GM10266 (cell line): ENCODE data around the gene LCOR.

Experiments
- DNase-seq: peaks from one replicate; pipeline ENCODE4 v3.0.0; 2012; ENCODE audit errors: extremely low spot score
- TF ChIP-seq, protein P1 (sequence below): IDR thresholded peaks from 2 replicates; pipeline ENCODE4 v1.5.1; 2012; ENCODE audit warnings: mild to moderate bottlenecking, low read depth; ENCODE audit not compliant: control insufficient read depth, insufficient read depth; ENCODE audit errors: missing control alignments

The LCOR gene

DNA sequence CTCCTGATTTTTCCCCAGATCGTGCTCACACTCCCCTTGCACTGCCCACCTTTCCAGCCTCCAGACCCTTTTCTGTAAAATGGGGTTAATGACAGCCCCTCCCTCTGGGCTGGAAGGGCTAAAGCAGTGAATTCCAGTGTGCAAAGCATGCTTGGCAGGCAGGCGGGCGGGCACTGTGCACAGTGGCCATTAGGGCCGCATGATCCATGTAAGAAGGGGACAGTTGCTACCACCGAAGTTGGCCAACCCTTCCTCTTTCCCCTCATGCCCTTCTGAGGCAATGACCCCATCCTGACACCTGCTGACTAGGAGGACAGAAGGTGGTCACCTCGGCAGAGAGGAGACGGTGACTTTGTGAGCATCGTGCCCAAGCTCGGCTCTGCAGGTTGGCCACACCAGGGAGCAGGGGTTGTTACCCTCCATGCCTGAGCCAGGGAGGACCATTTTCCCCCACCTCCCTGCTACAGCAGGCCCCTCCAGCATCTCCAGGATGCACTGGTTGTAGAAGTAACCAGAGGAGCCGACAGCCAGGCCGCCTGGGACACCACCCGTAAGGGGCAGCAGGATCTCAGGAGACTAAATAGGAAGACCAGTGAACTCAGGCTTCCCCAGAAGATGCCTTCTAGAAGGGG, 187.2 kb downstream of the LCOR start:
- DNase-seq = no peak

DNA sequence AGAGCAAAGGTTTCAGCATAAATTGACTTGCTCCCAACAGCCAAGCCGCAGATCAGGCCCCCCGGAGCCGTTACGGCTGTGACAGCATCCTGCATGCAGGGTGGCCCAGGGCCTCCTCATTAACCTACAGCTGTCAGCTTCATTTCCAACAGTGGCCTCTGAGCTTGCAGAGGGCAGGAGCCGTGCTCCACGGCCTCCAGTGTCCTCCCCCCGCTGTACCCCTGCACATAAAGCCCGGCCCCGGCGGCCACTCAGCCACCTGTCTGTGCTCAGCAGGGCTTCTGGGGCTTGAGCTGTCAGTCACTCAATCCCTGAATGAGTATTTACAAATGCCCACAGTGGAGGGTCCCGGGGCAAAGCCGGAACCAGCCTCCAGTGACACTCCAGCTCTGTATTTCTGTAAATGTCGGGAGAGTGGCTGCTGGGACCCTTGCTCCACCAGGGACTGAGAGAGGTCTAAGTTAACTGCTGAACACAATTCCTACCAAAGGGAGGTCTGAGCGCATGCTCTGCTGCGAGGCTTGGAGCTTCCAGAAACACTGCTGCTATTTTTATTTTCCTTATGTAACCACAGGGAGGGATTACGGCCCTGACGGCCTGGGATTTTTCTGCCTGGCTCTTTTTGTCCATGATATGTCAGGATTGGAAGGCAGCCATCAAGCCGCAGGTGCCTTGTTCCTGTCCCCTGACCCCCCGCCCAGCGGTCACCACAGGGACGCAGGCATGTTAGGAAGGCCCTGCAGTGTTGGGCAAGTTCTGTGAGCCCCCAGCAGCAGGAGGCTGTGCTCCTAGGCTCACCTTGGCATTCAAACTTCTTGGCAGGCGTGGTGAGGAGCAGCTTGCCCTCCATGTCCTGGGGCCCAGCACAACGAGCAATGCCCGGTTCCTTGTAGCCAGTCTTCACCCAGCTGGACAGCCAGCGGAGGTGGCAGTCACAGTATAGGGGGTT, 188.6 kb downstream of the LCOR start:
- TF ChIP-seq, protein P1, sequence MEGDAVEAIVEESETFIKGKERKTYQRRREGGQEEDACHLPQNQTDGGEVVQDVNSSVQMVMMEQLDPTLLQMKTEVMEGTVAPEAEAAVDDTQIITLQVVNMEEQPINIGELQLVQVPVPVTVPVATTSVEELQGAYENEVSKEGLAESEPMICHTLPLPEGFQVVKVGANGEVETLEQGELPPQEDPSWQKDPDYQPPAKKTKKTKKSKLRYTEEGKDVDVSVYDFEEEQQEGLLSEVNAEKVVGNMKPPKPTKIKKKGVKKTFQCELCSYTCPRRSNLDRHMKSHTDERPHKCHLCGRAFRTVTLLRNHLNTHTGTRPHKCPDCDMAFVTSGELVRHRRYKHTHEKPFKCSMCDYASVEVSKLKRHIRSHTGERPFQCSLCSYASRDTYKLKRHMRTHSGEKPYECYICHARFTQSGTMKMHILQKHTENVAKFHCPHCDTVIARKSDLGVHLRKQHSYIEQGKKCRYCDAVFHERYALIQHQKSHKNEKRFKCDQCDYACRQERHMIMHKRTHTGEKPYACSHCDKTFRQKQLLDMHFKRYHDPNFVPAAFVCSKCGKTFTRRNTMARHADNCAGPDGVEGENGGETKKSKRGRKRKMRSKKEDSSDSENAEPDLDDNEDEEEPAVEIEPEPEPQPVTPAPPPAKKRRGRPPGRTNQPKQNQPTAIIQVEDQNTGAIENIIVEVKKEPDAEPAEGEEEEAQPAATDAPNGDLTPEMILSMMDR = no peak
- DNase-seq = no peak

More for the DNA sequence above, 187.2 kb downstream of the LCOR start:
- TF ChIP-seq, protein P1 = no peak

DNA sequence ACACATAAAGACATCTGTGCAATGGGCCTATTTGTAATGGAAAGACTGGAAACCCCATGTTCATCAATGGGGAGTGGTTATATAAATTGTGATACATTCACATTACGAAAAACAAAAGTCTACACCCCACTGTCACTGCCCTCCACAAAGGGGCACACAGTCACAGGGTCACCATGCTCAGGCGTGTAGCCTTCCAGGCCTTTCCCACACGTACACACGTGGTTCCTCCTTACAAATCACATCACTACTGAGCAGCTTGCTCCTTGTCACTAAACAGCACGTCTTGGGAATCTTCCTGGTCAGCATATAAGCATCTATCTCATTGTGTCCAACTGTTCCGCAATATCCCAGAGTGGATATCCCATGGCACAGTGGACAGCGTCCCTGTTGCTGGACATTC, 190.5 kb downstream of the LCOR start:
- TF ChIP-seq, protein P1 = no peak
- no peak for DNase-seq

DNA sequence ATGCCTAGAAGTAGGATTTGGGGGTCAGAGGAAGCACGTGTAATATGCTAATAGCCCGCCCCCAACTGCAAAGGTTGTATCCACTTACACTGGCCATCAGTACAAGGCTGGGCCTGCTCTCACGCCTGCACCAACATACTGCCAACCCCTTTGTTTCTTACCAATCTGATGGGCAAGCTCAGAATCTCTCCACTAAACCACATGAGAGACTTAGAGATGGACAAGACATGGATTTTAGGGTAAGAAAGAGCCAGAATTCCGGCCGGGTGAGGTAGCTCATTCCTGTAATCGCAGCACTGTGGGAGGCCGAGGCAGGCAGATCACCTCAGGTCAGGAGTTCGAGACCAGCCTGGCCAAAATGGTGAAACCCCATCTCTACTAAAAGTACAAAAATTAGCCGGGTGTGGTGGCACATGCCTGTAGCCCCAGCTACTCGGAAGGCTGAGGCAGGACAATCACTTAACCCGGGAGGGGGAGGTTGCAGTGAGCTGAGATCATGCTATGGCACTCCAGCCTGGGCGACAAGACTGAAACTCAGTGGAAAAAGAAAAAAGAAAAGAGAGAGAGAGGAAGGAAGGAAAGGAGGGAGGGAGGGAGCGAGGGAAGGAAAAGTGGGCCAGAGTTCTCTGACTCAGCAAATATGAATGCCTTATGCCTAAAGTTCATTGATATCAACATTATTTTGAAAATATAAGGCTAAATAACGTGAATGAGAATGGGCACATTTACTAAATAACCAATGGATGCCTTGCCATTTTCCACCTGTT, 191.5 kb downstream of the LCOR start:
- no peak for DNase-seq
- TF ChIP-seq, protein P1 = no peak

DNA sequence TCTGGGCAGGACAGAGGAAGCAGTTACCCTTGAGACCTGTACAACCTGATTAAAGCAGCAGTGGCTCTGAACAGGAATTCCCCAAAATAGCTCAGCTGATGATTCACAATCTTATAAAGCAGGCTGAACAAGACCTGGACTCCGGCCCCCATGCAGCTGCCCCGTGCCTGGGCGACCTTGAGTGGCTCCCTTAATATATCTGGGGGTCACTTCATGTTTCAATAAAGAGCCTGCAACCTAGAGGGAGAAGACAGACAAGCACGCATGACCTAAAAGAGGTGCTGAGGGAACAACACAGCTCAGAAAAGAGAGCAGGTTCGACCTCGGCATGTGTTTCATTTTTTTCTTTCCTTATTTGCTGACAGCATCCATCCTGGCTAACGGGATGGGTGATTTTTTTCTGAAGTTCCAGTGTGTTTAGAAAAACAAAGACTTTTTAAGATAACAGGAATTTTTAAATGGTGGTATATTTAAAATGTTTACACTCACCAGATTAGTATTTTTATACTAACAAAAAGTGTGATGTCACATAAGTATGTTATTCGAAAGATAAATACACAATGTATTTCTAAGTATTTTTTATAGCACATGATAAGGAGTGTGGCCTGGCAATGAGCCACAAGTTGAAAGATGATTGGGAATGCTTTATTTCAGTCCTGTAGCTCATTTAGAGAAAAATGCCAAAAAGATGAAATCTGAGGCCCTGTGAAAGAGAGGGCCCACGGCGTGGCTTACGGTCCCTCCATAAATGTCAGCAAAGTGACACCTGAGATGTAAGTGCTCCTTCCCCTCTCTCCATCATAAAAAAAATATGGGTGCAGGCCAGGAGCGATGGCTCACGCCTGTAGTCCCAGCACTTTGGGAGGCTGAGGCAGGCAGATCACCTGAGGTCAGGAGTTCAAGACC, 192.3 kb downstream of the LCOR start:
- TF ChIP-seq, protein P1 = no peak
- no peak for DNase-seq

DNA sequence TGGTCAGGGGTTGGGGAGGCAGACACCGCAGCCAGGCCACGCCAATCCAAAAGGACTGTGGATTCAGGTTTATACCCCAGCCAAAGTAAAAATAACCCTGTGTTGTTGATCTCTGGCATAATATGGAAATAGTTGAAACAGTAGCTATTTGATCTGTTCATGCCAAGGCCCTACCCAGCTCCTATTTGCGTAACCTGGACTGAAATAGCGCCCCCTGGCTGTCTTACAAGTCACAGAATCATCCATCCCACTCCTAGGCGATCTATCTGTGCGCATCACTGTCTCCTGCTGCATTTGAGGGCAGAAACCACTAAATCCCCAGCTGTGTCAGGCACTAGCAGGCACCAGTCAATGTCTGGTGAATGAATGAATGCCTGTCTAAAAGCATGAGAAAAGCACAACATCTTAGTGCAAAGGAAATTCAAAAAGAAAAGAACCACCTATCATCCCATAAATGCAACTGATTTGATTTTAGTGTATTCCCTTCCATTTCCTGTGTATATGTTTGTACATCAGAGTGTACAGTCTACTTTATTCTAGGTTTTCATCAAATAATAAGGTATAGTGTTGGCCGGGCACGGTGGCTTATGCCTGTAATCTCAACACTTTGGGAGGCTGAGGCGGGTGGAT, 193.6 kb downstream of the LCOR start:
- TF ChIP-seq, protein P1 = peak; percentile 65
- peak; percentile 72 for DNase-seq
